Measurements from ENCODE around the gene NFKBIB.
A peak's percentile ranks its signal among the peaks of the same experiment; 100 is the strongest.
"Not testable (repeated sequence)": the region's sequence is repeated elsewhere in the genome, so short reads cannot be mapped to it uniquely, and the experiment has no call there.

The NFKBIB gene

GRCh38 chr19:38930776-38931520 lies 31.2 kb downstream of the NFKBIB start, which contains the start of gene MRPS12:
MRPS12 (plus strand) TSS chr19:38930944; CDS start chr19:38931295, 351 bp downstream.
- TF ChIP-seq, protein P1, sequence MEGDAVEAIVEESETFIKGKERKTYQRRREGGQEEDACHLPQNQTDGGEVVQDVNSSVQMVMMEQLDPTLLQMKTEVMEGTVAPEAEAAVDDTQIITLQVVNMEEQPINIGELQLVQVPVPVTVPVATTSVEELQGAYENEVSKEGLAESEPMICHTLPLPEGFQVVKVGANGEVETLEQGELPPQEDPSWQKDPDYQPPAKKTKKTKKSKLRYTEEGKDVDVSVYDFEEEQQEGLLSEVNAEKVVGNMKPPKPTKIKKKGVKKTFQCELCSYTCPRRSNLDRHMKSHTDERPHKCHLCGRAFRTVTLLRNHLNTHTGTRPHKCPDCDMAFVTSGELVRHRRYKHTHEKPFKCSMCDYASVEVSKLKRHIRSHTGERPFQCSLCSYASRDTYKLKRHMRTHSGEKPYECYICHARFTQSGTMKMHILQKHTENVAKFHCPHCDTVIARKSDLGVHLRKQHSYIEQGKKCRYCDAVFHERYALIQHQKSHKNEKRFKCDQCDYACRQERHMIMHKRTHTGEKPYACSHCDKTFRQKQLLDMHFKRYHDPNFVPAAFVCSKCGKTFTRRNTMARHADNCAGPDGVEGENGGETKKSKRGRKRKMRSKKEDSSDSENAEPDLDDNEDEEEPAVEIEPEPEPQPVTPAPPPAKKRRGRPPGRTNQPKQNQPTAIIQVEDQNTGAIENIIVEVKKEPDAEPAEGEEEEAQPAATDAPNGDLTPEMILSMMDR (IDR thresholded peaks at IDR 0.05; ENCODE audit: control insufficient read depth, insufficient read depth, low read depth, low read length, missing control alignments): no peak
- H3K4me3 ChIP-seq (ENCODE audit: control insufficient read depth, low read depth, low read length): peak within 1 kb of the TSS; percentile 96
- DNase-seq (ENCODE audit: low read depth): peak; percentile 97

DNA sequence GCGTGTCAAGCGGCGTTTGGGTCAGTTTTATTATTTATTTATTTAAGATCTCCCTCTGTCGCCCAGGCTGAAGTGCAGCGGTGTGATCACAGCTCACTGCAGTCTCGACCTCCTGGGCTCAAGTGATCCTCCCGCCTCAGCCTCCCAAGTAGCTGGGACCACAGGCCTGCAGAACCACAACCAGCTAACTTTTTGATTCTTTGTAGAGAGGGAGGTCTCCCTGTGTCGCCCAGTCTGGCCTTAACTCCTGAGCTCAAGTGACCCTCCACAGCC lies 31.7 kb downstream of the NFKBIB start:
- DNase-seq (ENCODE audit: low read depth): no peak
- H3K4me3 ChIP-seq (ENCODE audit: control insufficient read depth, low read depth, low read length): peak overlapping the region; percentile 96
- TF ChIP-seq, protein P1 (IDR thresholded peaks at IDR 0.05; ENCODE audit: control insufficient read depth, insufficient read depth, low read depth, low read length, missing control alignments): no peak

DNA sequence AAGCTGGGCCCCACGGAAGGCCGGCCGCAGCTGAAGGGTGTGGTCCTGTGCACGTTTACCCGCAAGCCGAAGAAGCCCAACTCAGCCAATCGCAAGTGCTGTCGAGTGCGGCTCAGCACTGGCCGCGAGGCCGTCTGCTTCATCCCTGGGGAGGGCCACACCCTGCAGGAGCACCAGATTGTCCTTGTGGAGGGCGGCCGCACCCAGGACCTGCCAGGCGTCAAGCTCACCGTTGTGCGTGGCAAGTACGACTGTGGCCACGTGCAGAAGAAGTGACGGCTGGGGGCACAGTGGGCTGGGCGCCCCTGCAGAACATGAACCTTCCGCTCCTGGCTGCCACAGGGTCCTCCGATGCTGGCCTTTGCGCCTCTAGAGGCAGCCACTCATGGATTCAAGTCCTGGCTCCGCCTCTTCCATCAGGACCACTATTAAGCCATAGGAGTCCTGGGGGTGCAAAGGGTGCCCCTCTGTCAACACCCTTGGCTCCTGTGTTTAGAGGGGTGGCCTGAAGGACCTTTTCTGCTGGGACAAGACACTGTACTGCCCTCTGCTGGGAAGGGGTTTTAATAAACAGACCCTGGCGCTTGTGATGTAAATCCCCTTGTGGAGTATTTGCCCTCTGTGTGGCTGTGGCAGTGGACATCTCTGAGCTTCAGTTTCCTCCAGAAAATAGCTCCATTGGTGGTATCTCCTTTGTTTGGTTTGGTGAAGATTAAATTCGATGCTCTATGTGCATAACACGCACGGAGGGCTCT lies 32.8 kb downstream of the NFKBIB start:
- no peak for DNase-seq (ENCODE audit: low read depth)
- no peak overlapping the region for H3K4me3 ChIP-seq (ENCODE audit: control insufficient read depth, low read depth, low read length)
- TF ChIP-seq, protein P1 (IDR thresholded peaks at IDR 0.05; ENCODE audit: control insufficient read depth, insufficient read depth, low read depth, low read length, missing control alignments): peak; percentile 22

DNA sequence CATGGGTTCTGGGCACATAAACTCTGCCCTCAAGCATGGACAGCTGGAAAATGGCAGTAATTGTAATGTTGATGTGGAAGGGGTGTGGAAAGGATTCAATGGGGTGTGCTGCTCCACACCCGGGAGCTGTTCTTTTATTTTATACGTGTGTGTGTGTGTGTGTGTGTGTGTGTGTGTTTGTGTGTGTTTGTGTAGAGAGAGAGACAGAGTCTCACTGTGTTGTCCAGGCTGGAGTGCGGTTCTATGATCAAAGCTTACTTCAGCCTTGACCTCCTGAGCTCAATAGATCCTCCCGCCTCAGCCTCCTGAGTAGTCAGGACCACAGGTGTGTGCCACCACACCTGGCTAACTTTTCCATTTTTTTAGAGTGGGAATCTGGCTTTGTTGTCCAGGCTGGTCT lies 33.8 kb downstream of the NFKBIB start:
- no peak overlapping the region for H3K4me3 ChIP-seq (ENCODE audit: control insufficient read depth, low read depth, low read length)
- TF ChIP-seq, protein P1 (IDR thresholded peaks at IDR 0.05; ENCODE audit: control insufficient read depth, insufficient read depth, low read depth, low read length, missing control alignments): no peak
- DNase-seq (ENCODE audit: low read depth): no peak

GRCh38 chr19:38939957-38940356 lies 40.2 kb downstream of the NFKBIB start:
- no peak for DNase-seq (ENCODE audit: low read depth)
- TF ChIP-seq, protein P1 (IDR thresholded peaks at IDR 0.05; ENCODE audit: control insufficient read depth, insufficient read depth, low read depth, low read length, missing control alignments): no peak
- no peak overlapping the region for H3K4me3 ChIP-seq (ENCODE audit: control insufficient read depth, low read depth, low read length)

DNA sequence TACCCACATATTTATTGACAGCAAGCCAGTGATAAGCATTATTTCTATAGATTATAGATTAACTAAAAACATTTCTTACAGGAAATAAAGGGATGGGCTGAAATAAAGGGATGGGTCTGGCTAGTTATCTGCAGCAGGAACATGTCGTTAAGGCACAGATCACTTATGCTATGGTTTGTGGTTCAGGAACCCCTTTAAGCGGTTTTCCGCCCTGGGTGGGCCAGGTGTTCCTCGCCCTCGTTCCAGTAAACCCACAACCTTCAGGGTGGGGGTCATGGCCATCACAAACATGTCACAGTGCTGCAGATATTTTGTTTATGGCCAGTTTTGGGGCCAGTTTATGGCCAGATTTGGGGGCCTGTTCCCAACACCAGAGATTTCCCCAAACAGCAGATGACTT lies 41.7 kb downstream of the NFKBIB start:
- not testable (repeated sequence) for DNase-seq (ENCODE audit: low read depth); H3K4me3 ChIP-seq (ENCODE audit: control insufficient read depth, low read depth, low read length)

- DNase-seq (ENCODE audit: low read depth): no peak
- TF ChIP-seq, protein P1 (IDR thresholded peaks at IDR 0.05; ENCODE audit: control insufficient read depth, insufficient read depth, low read depth, low read length, missing control alignments): no peak
Observed at GRCh38 chr19:38941979-38942378, 42.2 kb downstream of the NFKBIB start.

More at GRCh38 chr19:38941979-38942378, 42.2 kb downstream of the NFKBIB start:
- H3K4me3 ChIP-seq (ENCODE audit: control insufficient read depth, low read depth, low read length): no peak overlapping the region
